GM12874 (cell line): Measurements from ENCODE around the gene LRP3.

Experiments
- TF ChIP-seq, protein P1 (sequence below): IDR thresholded peaks from 2 replicates; pipeline ENCODE4 v1.5.1; 2011; ENCODE audit warnings: low read depth, mild to moderate bottlenecking, control low read depth, low read length, moderate library complexity; ENCODE audit not compliant: insufficient read depth

Gene LRP3

DNA sequence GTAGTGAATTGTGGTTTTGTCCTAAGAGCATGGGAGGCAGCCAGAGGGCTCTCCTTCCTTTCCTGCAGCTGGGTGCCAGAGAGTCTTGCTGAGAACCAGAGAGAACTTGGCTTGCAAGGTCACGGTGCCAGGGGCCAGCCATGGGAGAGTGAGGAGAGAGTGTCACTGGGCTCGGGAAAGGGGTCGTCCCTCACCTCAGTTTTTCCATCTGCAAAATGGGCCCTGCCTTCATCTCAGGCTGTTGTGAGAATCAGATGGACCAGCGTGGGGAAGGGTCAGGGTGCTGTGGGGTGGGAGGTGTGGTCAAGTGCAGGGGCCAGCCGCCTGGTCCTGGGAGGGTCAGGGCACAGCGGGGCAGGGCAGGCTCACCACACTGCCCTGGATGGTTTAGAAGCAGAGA is 7.3 kb downstream of the LRP3 start:
- TF ChIP-seq, protein P1, sequence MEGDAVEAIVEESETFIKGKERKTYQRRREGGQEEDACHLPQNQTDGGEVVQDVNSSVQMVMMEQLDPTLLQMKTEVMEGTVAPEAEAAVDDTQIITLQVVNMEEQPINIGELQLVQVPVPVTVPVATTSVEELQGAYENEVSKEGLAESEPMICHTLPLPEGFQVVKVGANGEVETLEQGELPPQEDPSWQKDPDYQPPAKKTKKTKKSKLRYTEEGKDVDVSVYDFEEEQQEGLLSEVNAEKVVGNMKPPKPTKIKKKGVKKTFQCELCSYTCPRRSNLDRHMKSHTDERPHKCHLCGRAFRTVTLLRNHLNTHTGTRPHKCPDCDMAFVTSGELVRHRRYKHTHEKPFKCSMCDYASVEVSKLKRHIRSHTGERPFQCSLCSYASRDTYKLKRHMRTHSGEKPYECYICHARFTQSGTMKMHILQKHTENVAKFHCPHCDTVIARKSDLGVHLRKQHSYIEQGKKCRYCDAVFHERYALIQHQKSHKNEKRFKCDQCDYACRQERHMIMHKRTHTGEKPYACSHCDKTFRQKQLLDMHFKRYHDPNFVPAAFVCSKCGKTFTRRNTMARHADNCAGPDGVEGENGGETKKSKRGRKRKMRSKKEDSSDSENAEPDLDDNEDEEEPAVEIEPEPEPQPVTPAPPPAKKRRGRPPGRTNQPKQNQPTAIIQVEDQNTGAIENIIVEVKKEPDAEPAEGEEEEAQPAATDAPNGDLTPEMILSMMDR = no peak

DNA sequence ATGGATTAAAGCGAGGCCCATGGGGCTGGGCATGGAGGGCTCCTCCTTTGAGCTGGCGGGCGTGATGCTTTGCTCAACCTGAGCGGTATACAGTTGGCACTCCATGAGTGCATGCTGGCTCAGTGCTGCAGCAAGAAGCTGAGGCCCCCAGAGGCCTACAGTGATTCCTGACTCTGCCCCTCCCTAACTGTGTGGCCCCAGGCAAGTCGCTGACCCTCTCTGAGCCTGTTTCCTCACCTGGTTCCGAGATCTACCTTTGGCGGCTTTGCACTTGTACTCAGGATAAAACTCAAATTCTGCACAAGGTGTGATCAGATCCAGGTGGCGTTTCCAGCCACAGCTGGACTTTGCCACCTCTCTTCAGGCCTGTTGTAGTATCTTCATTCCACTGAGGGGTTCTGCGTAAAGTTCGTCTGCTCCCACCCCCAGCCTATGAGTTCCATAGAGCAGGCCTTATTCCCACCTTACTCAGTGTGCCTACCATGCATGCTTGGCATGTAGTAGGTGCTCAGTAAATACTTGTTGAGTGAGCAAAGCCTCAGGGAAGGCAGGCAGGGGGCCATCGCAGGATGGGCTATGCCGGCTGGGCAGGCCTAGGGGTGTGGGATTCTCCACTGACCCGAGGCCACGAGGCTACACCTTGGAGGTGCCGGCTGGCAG is 7.9 kb downstream of the LRP3 start:
- TF ChIP-seq, protein P1 = no peak

- TF ChIP-seq, protein P1 = no peak
Measured at GRCh38 chr19:33202546-33203507, 8.7 kb downstream of the LRP3 start.

- TF ChIP-seq, protein P1 = no peak
Measured at GRCh38 chr19:33203529-33203928, 9.4 kb downstream of the LRP3 start.

GRCh38 chr19:33204136-33204973 is 10.2 kb downstream of the LRP3 start:
- TF ChIP-seq, protein P1 = no peak

GRCh38 chr19:33205110-33205509 is 11.0 kb downstream of the LRP3 start:
- TF ChIP-seq, protein P1 = no peak
